HepG2 (cell line): ENCODE results near the gene LMF2. TPM values are rescaled to one million over a fixed set of nuclear protein-coding genes. Genes with fewer than 3 reads are reported as not detected.

Experiments used
- KDM1A ChIP-seq: IDR thresholded peaks from 2 replicates; pipeline ENCODE4 v1.6.1; 2016; ENCODE audit warnings: missing compliant biosample characterization
- MAZ ChIP-seq, 2 experiments: sonication (generic) in 1 of 2; formaldehyde crosslinking in 1 of 2; IDR thresholded peaks; 2 replicates each; pipeline versions ENCODE4 v1.5.0 to v1.6.1; 2012 to 2020; ENCODE audit warnings: low read depth in 2 of 2, mild to moderate bottlenecking in 2 of 2, borderline replicate concordance in 1 of 2, improper control_type of control experiment in 1 of 2, low read length in 1 of 2, missing genetic modification reagents in 1 of 2, moderate library complexity in 1 of 2
- SIN3B ChIP-seq: fragments of 150-350 bp; IDR thresholded peaks from 2 replicates; pipeline ENCODE4 v1.6.1; 2014; ENCODE audit warnings: low read length
- SPEN ChIP-seq: sonication (generic); formaldehyde crosslinking; IDR thresholded peaks from 2 replicates; pipeline ENCODE4 v1.5.1; 2020; ENCODE audit warnings: low read depth, mild to moderate bottlenecking, missing genetic modification reagents
- ZNF264 ChIP-seq: sonication (generic); formaldehyde crosslinking; IDR thresholded peaks from 2 replicates; pipeline ENCODE4 v1.4.0; 2020; ENCODE audit warnings: missing genetic modification reagents
- ZNF678 ChIP-seq: sonication (generic); formaldehyde crosslinking; IDR thresholded peaks from 2 replicates; pipeline ENCODE4 v1.4.0; 2020; ENCODE audit warnings: mild to moderate bottlenecking, missing genetic modification reagents
- ZNF775 ChIP-seq: sonication (generic); formaldehyde crosslinking; IDR thresholded peaks from 2 replicates; pipeline ENCODE4 v1.4.0; 2020; ENCODE audit warnings: missing genetic modification reagents, mild to moderate bottlenecking, moderate library complexity, borderline replicate concordance
- polyA plus RNA-seq, 8 experiments: library from polyadenylated mRNA; depleted of rRNA in 3 of 8; stranded (reverse) in 7 of 8; unstranded in 1 of 8; fragments of >200 nt; fragmentation: Illumina TruSeq in 4 of 8; extraction: Trizol in 4 of 8; gene quantifications; 2 replicates each; pipeline versions ENCODE4 v1.2.1 to v1.2.3, GENCODE V29; 2011 to 2016; ENCODE audit warnings: low read depth in 4 of 8, missing spikeins in 1 of 8, mixed read lengths in 1 of 8; ENCODE audit not compliant: insufficient read depth in 1 of 8
- total RNA-seq, 5 experiments: library from RNA; depleted of rRNA; stranded (reverse); fragments of >200 nt; fragmentation: Illumina TruSeq; extraction: Trizol; gene quantifications; 2 replicates each; pipeline ENCODE4 v1.2.3, GENCODE V29; 2016; ENCODE audit warnings: low read depth in 1 of 5
- TF ChIP-seq, protein P1 (sequence below): sonication (generic); formaldehyde crosslinking; IDR thresholded peaks from 2 replicates; pipeline ENCODE4 v1.4.0; 2020; ENCODE audit warnings: missing genetic modification reagents, borderline replicate concordance
- TF ChIP-seq, protein P2 (sequence below): IDR thresholded peaks from 2 replicates; pipeline ENCODE4 v1.6.1; 2016; ENCODE audit warnings: control low read depth
- TF ChIP-seq, protein P3 (sequence below): IDR thresholded peaks from 2 replicates; pipeline ENCODE4 v1.6.1; 2016; ENCODE audit warnings: missing genetic modification reagents, missing compliant biosample characterization
- TF ChIP-seq, protein P4 (sequence below): IDR thresholded peaks from 2 replicates; pipeline ENCODE4 v1.4.0; 2020; ENCODE audit warnings: mild to moderate bottlenecking, missing genetic modification reagents
- TF ChIP-seq, protein P5 (sequence below): sonication (generic); formaldehyde crosslinking; IDR thresholded peaks from 2 replicates; pipeline ENCODE4 v1.9.0; 2021; ENCODE audit warnings: missing genetic modification reagents, mild to moderate bottlenecking, borderline replicate concordance
- TF ChIP-seq, protein P6 (sequence below): sonication (generic); formaldehyde crosslinking; IDR thresholded peaks from 2 replicates; pipeline ENCODE4 v1.4.0; 2020; ENCODE audit warnings: missing genetic modification reagents

Gene LMF2
- total and polyA plus RNA-seq, 2 of the 13 experiments (the other 11 are each of a cell fraction or from before 2014, with no cell fraction given): 23.3 to 30.6 TPM

DNA sequence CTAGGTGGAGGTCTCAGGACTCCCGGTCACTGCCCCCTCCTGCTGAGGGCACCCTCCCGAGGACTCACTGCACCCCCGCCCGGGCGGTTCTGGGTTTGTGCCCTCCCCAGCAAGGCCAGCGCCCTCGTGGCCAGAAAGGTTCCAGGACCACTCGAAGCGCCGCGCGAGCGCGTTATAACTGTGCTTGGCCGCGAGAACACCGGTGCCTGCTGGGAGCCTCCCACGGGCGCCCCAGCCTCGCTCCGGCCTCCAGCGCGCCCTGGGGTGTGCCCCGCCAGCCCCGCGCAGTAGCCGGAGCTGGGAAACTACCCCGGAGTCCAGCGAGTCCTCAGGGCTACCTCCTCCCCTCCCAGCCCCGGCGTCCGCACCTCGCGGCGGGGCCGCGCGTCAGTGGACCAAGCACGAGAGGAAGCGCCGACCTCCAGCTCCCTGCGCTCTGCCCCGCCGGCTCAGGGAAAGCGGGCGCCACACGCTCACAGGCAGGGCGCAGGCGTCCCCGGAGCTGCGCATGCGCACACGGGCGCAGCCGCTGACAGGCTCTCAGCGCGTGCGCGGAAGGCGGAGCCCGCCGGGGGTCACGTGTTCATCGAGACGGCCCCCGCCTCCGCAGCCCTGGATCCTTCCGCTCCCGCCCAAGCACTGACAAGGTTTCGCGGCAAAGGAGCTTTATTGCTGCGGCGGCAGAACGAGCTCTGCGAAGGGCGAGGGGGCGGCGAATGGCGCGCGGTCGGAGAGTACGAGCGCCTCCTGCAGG, 17.8 kb upstream of the LMF2 start, which contains the start of gene SCO2 (continued):
- TF ChIP-seq, protein P1, sequence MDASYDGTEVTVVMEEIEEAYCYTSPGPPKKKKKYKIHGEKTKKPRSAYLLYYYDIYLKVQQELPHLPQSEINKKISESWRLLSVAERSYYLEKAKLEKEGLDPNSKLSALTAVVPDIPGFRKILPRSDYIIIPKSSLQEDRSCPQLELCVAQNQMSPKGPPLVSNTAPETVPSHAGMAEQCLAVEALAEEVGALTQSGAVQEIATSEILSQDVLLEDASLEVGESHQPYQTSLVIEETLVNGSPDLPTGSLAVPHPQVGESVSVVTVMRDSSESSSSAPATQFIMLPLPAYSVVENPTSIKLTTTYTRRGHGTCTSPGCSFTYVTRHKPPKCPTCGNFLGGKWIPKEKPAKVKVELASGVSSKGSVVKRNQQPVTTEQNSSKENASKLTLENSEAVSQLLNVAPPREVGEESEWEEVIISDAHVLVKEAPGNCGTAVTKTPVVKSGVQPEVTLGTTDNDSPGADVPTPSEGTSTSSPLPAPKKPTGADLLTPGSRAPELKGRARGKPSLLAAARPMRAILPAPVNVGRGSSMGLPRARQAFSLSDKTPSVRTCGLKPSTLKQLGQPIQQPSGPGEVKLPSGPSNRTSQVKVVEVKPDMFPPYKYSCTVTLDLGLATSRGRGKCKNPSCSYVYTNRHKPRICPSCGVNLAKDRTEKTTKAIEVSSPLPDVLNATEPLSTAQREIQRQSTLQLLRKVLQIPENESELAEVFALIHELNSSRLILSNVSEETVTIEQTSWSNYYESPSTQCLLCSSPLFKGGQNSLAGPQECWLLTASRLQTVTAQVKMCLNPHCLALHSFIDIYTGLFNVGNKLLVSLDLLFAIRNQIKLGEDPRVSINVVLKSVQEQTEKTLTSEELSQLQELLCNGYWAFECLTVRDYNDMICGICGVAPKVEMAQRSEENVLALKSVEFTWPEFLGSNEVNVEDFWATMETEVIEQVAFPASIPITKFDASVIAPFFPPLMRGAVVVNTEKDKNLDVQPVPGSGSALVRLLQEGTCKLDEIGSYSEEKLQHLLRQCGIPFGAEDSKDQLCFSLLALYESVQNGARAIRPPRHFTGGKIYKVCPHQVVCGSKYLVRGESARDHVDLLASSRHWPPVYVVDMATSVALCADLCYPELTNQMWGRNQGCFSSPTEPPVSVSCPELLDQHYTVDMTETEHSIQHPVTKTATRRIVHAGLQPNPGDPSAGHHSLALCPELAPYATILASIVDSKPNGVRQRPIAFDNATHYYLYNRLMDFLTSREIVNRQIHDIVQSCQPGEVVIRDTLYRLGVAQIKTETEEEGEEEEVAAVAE (CRISPR knock-in tag): no peak; the same call in 1 of the 2 replicates
- TF ChIP-seq KDM1A (no peak), ZNF678 (CRISPR knock-in tag) (no peak), SPEN (CRISPR knock-in tag) (peak; percentile 71), SIN3B (no peak), MAZ (IDR thresholded peaks at IDR 0.05; ENCODE audit: borderline replicate concordance, low read depth, low read length) (peak; percentile 50; the same call in 1 of the 2 replicates), MAZ (CRISPR knock-in tag; IDR thresholded peaks at IDR 0.05; ENCODE audit: low read depth) (peak; percentile 98), ZNF775 (CRISPR knock-in tag) (no peak; the same call in 1 of the 2 replicates), ZNF264 (CRISPR knock-in tag) (no peak; the same call in 1 of the 2 replicates)
- TF ChIP-seq, protein P2, sequence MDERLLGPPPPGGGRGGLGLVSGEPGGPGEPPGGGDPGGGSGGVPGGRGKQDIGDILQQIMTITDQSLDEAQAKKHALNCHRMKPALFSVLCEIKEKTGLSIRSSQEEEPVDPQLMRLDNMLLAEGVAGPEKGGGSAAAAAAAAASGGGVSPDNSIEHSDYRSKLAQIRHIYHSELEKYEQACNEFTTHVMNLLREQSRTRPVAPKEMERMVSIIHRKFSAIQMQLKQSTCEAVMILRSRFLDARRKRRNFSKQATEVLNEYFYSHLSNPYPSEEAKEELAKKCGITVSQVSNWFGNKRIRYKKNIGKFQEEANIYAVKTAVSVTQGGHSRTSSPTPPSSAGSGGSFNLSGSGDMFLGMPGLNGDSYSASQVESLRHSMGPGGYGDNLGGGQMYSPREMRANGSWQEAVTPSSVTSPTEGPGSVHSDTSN (CRISPR knock-in tag): no peak
- TF ChIP-seq, protein P3, sequence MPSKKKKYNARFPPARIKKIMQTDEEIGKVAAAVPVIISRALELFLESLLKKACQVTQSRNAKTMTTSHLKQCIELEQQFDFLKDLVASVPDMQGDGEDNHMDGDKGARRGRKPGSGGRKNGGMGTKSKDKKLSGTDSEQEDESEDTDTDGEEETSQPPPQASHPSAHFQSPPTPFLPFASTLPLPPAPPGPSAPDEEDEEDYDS (CRISPR knock-in tag): 0 out of 2 replicates have a peak, but pooled peaks have one; percentile 31
- TF ChIP-seq, protein P4, sequence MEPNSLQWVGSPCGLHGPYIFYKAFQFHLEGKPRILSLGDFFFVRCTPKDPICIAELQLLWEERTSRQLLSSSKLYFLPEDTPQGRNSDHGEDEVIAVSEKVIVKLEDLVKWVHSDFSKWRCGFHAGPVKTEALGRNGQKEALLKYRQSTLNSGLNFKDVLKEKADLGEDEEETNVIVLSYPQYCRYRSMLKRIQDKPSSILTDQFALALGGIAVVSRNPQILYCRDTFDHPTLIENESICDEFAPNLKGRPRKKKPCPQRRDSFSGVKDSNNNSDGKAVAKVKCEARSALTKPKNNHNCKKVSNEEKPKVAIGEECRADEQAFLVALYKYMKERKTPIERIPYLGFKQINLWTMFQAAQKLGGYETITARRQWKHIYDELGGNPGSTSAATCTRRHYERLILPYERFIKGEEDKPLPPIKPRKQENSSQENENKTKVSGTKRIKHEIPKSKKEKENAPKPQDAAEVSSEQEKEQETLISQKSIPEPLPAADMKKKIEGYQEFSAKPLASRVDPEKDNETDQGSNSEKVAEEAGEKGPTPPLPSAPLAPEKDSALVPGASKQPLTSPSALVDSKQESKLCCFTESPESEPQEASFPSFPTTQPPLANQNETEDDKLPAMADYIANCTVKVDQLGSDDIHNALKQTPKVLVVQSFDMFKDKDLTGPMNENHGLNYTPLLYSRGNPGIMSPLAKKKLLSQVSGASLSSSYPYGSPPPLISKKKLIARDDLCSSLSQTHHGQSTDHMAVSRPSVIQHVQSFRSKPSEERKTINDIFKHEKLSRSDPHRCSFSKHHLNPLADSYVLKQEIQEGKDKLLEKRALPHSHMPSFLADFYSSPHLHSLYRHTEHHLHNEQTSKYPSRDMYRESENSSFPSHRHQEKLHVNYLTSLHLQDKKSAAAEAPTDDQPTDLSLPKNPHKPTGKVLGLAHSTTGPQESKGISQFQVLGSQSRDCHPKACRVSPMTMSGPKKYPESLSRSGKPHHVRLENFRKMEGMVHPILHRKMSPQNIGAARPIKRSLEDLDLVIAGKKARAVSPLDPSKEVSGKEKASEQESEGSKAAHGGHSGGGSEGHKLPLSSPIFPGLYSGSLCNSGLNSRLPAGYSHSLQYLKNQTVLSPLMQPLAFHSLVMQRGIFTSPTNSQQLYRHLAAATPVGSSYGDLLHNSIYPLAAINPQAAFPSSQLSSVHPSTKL (CRISPR knock-in tag): no peak; the same call in 1 of the 2 replicates
- TF ChIP-seq, protein P5, sequence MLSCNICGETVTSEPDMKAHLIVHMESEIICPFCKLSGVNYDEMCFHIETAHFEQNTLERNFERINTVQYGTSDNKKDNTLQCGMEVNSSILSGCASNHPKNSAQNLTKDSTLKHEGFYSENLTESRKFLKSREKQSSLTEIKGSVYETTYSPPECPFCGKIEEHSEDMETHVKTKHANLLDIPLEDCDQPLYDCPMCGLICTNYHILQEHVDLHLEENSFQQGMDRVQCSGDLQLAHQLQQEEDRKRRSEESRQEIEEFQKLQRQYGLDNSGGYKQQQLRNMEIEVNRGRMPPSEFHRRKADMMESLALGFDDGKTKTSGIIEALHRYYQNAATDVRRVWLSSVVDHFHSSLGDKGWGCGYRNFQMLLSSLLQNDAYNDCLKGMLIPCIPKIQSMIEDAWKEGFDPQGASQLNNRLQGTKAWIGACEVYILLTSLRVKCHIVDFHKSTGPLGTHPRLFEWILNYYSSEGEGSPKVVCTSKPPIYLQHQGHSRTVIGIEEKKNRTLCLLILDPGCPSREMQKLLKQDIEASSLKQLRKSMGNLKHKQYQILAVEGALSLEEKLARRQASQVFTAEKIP (CRISPR knock-in tag): no peak
- TF ChIP-seq, protein P6, sequence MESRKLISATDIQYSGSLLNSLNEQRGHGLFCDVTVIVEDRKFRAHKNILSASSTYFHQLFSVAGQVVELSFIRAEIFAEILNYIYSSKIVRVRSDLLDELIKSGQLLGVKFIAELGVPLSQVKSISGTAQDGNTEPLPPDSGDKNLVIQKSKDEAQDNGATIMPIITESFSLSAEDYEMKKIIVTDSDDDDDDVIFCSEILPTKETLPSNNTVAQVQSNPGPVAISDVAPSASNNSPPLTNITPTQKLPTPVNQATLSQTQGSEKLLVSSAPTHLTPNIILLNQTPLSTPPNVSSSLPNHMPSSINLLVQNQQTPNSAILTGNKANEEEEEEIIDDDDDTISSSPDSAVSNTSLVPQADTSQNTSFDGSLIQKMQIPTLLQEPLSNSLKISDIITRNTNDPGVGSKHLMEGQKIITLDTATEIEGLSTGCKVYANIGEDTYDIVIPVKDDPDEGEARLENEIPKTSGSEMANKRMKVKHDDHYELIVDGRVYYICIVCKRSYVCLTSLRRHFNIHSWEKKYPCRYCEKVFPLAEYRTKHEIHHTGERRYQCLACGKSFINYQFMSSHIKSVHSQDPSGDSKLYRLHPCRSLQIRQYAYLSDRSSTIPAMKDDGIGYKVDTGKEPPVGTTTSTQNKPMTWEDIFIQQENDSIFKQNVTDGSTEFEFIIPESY (CRISPR knock-in tag): no peak
